Spleen (tissue), 11 donors: ENCODE measurements around the gene GCK. TPM values are rescaled to one million over a fixed set of nuclear protein-coding genes. Genes with fewer than 3 reads are reported as not detected.
A peak's percentile ranks its signal among the peaks of the same experiment; 100 is the strongest.

Experiments used
- DNase-seq: peaks from one replicate; pipeline ENCODE4 v3.0.0-alpha.2; 2020
- H3K27ac ChIP-seq, 8 donors: fragments of 200-600 bp; sonication (generic) in 7 of 8; 1 replicate in 4 of 8; 2 replicates in 4 of 8; pipeline versions ENCODE4 v1.5.0 to v1.8.0; 2016 to 2021; ENCODE audit warnings: inconsistent platforms in 4 of 8, mild to moderate bottlenecking in 4 of 8, moderate library complexity in 1 of 8
- H3K27me3 ChIP-seq, 7 donors: fragments of 200-600 bp; sonication (generic) in 6 of 7; replicated peaks in 1 of 7; 1 replicate in 4 of 7; 2 replicates in 3 of 7; pipeline versions ENCODE4 v1.5.0 to v1.8.0; 2016 to 2021; ENCODE audit warnings: inconsistent platforms in 3 of 7, mild to moderate bottlenecking in 1 of 7
- H3K36me3 ChIP-seq, 6 donors: fragments of 200-600 bp; sonication (generic) in 5 of 6; 1 replicate in 4 of 6; 2 replicates in 2 of 6; pipeline versions ENCODE4 v1.5.0 to v1.8.0; 2016 to 2021; ENCODE audit warnings: inconsistent platforms in 2 of 6
- H3K4me1 ChIP-seq, 6 donors: fragments of 200-600 bp; sonication (generic) in 5 of 6; 1 replicate in 3 of 6; 2 replicates in 3 of 6; pipeline versions ENCODE4 v1.5.0 to v1.8.0; 2016 to 2021; ENCODE audit warnings: inconsistent platforms in 3 of 6
- H3K4me3 ChIP-seq, 8 donors: fragments of 200-600 bp; sonication (generic) in 7 of 8; 1 replicate in 4 of 8; 2 replicates in 4 of 8; pipeline versions ENCODE4 v1.5.0 to v1.8.0; 2016 to 2021; ENCODE audit warnings: inconsistent platforms in 4 of 8, mild to moderate bottlenecking in 4 of 8, moderate library complexity in 2 of 8
- H3K9me3 ChIP-seq, 8 donors: fragments of 200-600 bp; sonication (generic) in 7 of 8; 1 replicate in 4 of 8; 2 replicates in 4 of 8; pipeline versions ENCODE4 v1.5.0 to v1.8.0; 2016 to 2021; ENCODE audit warnings: inconsistent platforms in 4 of 8
- CTCF ChIP-seq, 11 experiments: fragments of 200-600 bp in 7 of 11; fragments of 450-650 bp in 4 of 11; sonication (generic) in 4 of 11; IDR thresholded peaks in 8 of 11; conservative IDR thresholded peaks in 3 of 11; 1 replicate in 7 of 11; 2 replicates in 4 of 11; pipeline versions ENCODE4 v1.4.0 to v1.8.0; 2016 to 2021; ENCODE audit warnings: antibody characterized with exemption in 11 of 11, inconsistent platforms in 4 of 11, mild to moderate bottlenecking in 1 of 11
- POLR2A ChIP-seq, 3 donors: fragments of 450-650 bp; IDR thresholded peaks; one replicate each; pipeline ENCODE4 v1.5.1; 2017; ENCODE audit warnings: antibody characterized with exemption in 3 of 3, mild to moderate bottlenecking in 1 of 3
- POLR2AphosphoS5 ChIP-seq, 3 donors: sonication (generic); formaldehyde crosslinking; IDR thresholded peaks; one replicate each; pipeline ENCODE4 v1.5.1; 2017; ENCODE audit warnings: antibody characterized with exemption in 3 of 3
- WGBS, 5 donors: extraction: QIAGEN DNeasy Blood & Tissue Kit in 3 of 5; methylation state at CpG; one replicate each; pipeline versions ENCODE4 v1.1.5 to v1.1.7; 2013 to 2018; 5-methylcytosine and 5-hydroxymethylcytosine counted together
- intact Hi-C: fragments of 100-400 bp; cut with DNase I; formaldehyde crosslinking; loops from one replicate; pipeline ENCODE4 v1.15.0; 2023; ENCODE audit warnings: low total_unique reads
- polyA plus RNA-seq, 3 donors: library from polyadenylated mRNA; stranded (reverse); fragments of 200-250 nt; gene quantifications; one replicate each; pipeline ENCODE4 v1.2.1, GENCODE V29; 2013
- small RNA-seq, 4 donors: library from RNA; depleted of rRNA; stranded (forward); fragments of <200 nt; gene quantifications; one replicate each; pipeline ENCODE3, GENCODE V24; 2016
- total RNA-seq, 7 donors: library from RNA; depleted of rRNA in 3 of 7; stranded (reverse); fragments of >200 nt in 3 of 7; fragmentation: NEBNext Ultra II Directional in 4 of 7; extraction: Animal tissue kit (Norgen Biotek cat#: 25700) in 4 of 7; gene quantifications; one replicate each; pipeline versions ENCODE4 v1.1.0 to v1.2.1, GENCODE V29; 2016 to 2021
- donor health status: healthy with polysubstance abuse.
- donor health status: DM: no; HTN: no; CAD: no; lungs with moderate emphysema.
- donor health status: DM: no; HTN: no; CAD: no.
- donor health status: Bipolar disorder and iron deficiency.
- donor health status: healthy.
- donor health status: DM: no; HTN: no; CAD: no.
- donor health status: DM: yes; HTN: yes; CAD: no.

The GCK gene
- total and polyA plus RNA-seq, 10 donors: 0.29 to 1.7 (median 0.55) TPM; not detected in 3

GRCh38 chr7:44094883-44095592 is 94.2 kb downstream of the GCK start:
- Histone ChIP-seq H3K4me1 (peaks cover 0 to 51% (median 29%) of the 10 kb centered on the region in 6 donors), H3K4me3 (no peak overlapping the region), H3K27me3 (no peaks in the 10 kb centered on the region), H3K27ac (peak overlapping the region in 4 of 8 donors; percentile 14 to 71 (median 58)), H3K9me3 (no peaks in the 10 kb centered on the region), H3K36me3 (no peaks in the 10 kb centered on the region)
- DNase-seq: no peak
- 48 to 70% (median 69%) methylated on average over 2 of the region's 2 CpGs for WGBS, 5 donors
- TF ChIP-seq CTCF (IDR thresholded peaks at IDR 0.05 in 8 of 11, conservative IDR thresholded peaks at IDR 0.05 in 3 of 11) (no peak), POLR2A (IDR thresholded peaks at IDR 0.05) (no peak), POLR2AphosphoS5 (IDR thresholded peaks at IDR 0.05) (no peak)
- intact Hi-C loops: no loop called here

GRCh38 chr7:44094365-44094764 is 94.9 kb downstream of the GCK start:
- peak overlapping the region in 5 of 8 donors; percentile 14 to 71 (median 41) for H3K27ac ChIP-seq
- peaks cover 0 to 47% (median 29%) of the 10 kb centered on the region in 6 donors for H3K4me1 ChIP-seq
- intact Hi-C loops: no loop called here
- DNase-seq: no peak
- H3K9me3 ChIP-seq: no peaks in the 10 kb centered on the region
- no peaks in the 10 kb centered on the region for H3K36me3 ChIP-seq
- TF ChIP-seq CTCF (IDR thresholded peaks at IDR 0.05 in 8 of 11, conservative IDR thresholded peaks at IDR 0.05 in 3 of 11) (no peak), POLR2A (IDR thresholded peaks at IDR 0.05) (no peak), POLR2AphosphoS5 (IDR thresholded peaks at IDR 0.05) (no peak)
- no peak overlapping the region for H3K4me3 ChIP-seq
- no peaks in the 10 kb centered on the region for H3K27me3 ChIP-seq
- 44 to 59% (median 52%) methylated on average over 2 of the region's 2 CpGs for WGBS, 5 donors

Small RNAs within 50 kb of the gene (small RNA-seq; reads per million reads assigned to genes)
- 0 reads per million in 4 donors for gene RNA5SP230

Other genes starting within 250 kb of the GCK start
- gene SPDYE1, start 191.5 kb downstream of the GCK start, total RNA-seq: not detected
- gene SPDYE1, start 191.5 kb downstream of the GCK start, polyA plus RNA-seq: not detected
- 100 to 1,000 TPM; 169 to 257 (median 210) TPM for gene DBNL, start 144.7 kb downstream of the GCK start, total RNA-seq
- 100 to 1,000 TPM; 118 to 205 (median 134) TPM for gene DBNL, start 144.7 kb downstream of the GCK start, polyA plus RNA-seq
- 1 to 10 TPM in 4 of 7 donors, under 1 TPM in 2, not detected in 1; 0.75 to 2.8 (median 1.2) TPM for gene PGAM2, start 123.9 kb downstream of the GCK start, total RNA-seq
- gene PGAM2, start 123.9 kb downstream of the GCK start, polyA plus RNA-seq: 1 to 10 TPM; 1.6 to 4.0 (median 2.6) TPM
- 100 to 1,000 TPM in 1 of 7 donors, 10 to 100 TPM in 6; 42.8 to 104 (median 63.4) TPM for gene POLM, start 106.9 kb downstream of the GCK start, total RNA-seq
- gene POLM, start 106.9 kb downstream of the GCK start, polyA plus RNA-seq: 10 to 100 TPM; 22.0 to 44.9 (median 30.3) TPM
- 100 to 1,000 TPM in 2 of 7 donors, 10 to 100 TPM in 5; 67.5 to 106 (median 88.3) TPM for gene AEBP1, start 85.1 kb downstream of the GCK start, total RNA-seq
- gene AEBP1, start 85.1 kb downstream of the GCK start, polyA plus RNA-seq: 10 to 100 TPM; 41.3 to 71.7 (median 49.7) TPM
- 10 to 100 TPM; 31.9 to 73.0 (median 40.9) TPM for gene POLD2, start 65.9 kb downstream of the GCK start, total RNA-seq
- gene POLD2, start 65.9 kb downstream of the GCK start, polyA plus RNA-seq: 10 to 100 TPM; 53.7 to 79.1 (median 69.4) TPM
- 1 to 10 TPM in 1 of 7 donors, not detected in 6; 1.6 TPM for gene MYL7, start 48.1 kb downstream of the GCK start, total RNA-seq
- under 1 TPM in 1 of 3 donors, not detected in 2; 0.22 TPM for gene MYL7, start 48.1 kb downstream of the GCK start, polyA plus RNA-seq
- gene YKT6, start 11.5 kb upstream of the GCK start, total RNA-seq: 10 to 100 TPM; 51.9 to 66.4 (median 56.6) TPM
- 10 to 100 TPM; 26.9 to 49.0 (median 30.1) TPM for gene YKT6, start 11.5 kb upstream of the GCK start, polyA plus RNA-seq
- gene CAMK2B, start 136.2 kb upstream of the GCK start, total RNA-seq: 1 to 10 TPM in 1 of 7 donors, under 1 TPM in 4, not detected in 2; 0.20 to 2.9 (median 0.29) TPM
- gene CAMK2B, start 136.2 kb upstream of the GCK start, polyA plus RNA-seq: 1 to 10 TPM in 1 of 3 donors, under 1 TPM in 2; 0.57 to 1.1 (median 0.65) TPM